H9 (cell line): ENCODE data around the gene LDB2. TPM values are rescaled to one million over a fixed set of nuclear protein-coding genes. Genes with fewer than 3 reads are reported as not detected.
A peak's percentile ranks its signal among the peaks of the same experiment; 100 is the strongest.

Source experiments
- DNase-seq: peaks from one replicate; pipeline ENCODE4 v3.0.0-alpha.2; 2017
- H2AFZ ChIP-seq: one replicate; pipeline ENCODE4 v1.6.1; 2013; ENCODE audit warnings: mild to moderate bottlenecking, low read length, control low read depth, moderate library complexity
- H2AK5ac ChIP-seq: 2 replicates; pipeline ENCODE4 v1.6.1; 2013; ENCODE audit warnings: low read length, control low read depth, mixed read lengths; ENCODE audit not compliant: insufficient read length
- H2BK120ac ChIP-seq: one replicate; pipeline ENCODE4 v1.6.1; 2013; ENCODE audit warnings: low read depth, mild to moderate bottlenecking, low read length, control low read depth, inconsistent platforms; ENCODE audit not compliant: poor library complexity, severe bottlenecking
- H2BK12ac ChIP-seq: 2 replicates; pipeline ENCODE4 v1.6.1; 2013; ENCODE audit warnings: low read length, control low read depth, mixed read lengths, low read depth; ENCODE audit not compliant: insufficient read length
- H2BK15ac ChIP-seq: 2 replicates; pipeline ENCODE4 v1.6.1; 2013; ENCODE audit warnings: low read depth, low read length, control low read depth
- H2BK20ac ChIP-seq: one replicate; pipeline ENCODE4 v1.6.1; 2013; ENCODE audit warnings: low read depth, mild to moderate bottlenecking, low read length, control low read depth, inconsistent platforms; ENCODE audit not compliant: poor library complexity, severe bottlenecking
- H2BK5ac ChIP-seq: 2 replicates; pipeline ENCODE4 v1.6.1; 2013; ENCODE audit warnings: low read length, control low read depth, mixed read lengths; ENCODE audit not compliant: insufficient read length
- H3K14ac ChIP-seq: 2 replicates; pipeline ENCODE4 v1.6.1; 2013; ENCODE audit warnings: low read length, control low read depth; ENCODE audit not compliant: insufficient read depth
- H3K18ac ChIP-seq: 2 replicates; pipeline ENCODE4 v1.6.1; 2013; ENCODE audit warnings: low read depth, mild to moderate bottlenecking, mixed read lengths, low read length, control low read depth; ENCODE audit not compliant: insufficient read length
- H3K23ac ChIP-seq: 2 replicates; pipeline ENCODE4 v1.6.1; 2013; ENCODE audit warnings: low read length, control low read depth, mixed read lengths, low read depth; ENCODE audit not compliant: insufficient read length
- H3K23me2 ChIP-seq: 2 replicates; pipeline ENCODE4 v1.6.1; 2013; ENCODE audit warnings: low read depth, mild to moderate bottlenecking, mixed read lengths, low read length, control low read depth; ENCODE audit not compliant: insufficient read length, poor library complexity, severe bottlenecking
- H3K27ac ChIP-seq: 2 replicates; pipeline ENCODE4 v1.5.1; 2013; ENCODE audit warnings: low read length, control low read depth, mixed read lengths, low read depth; ENCODE audit not compliant: insufficient read length
- H3K27me3 ChIP-seq: 2 replicates; pipeline ENCODE4 v1.6.1; 2013; ENCODE audit warnings: low read length, control low read depth, inconsistent platforms; ENCODE audit not compliant: insufficient read depth
- H3K4ac ChIP-seq: 2 replicates; pipeline ENCODE4 v1.6.1; 2013; ENCODE audit warnings: low read depth, mild to moderate bottlenecking, control low read depth, inconsistent platforms, low read length, moderate library complexity
- H3K4me1 ChIP-seq: 2 replicates; pipeline ENCODE4 v1.6.1; 2013; ENCODE audit warnings: low read length, control low read depth, inconsistent platforms; ENCODE audit not compliant: insufficient read depth
- H3K4me2 ChIP-seq: 2 replicates; pipeline ENCODE4 v1.6.1; 2013; ENCODE audit warnings: low read length, control low read depth, mixed read lengths; ENCODE audit not compliant: insufficient read length, insufficient read depth
- H3K56ac ChIP-seq: 2 replicates; pipeline ENCODE4 v1.6.1; 2013; ENCODE audit warnings: low read depth, mild to moderate bottlenecking, mixed read lengths, low read length, control low read depth; ENCODE audit not compliant: insufficient read length
- H3K79me1 ChIP-seq: 2 replicates; pipeline ENCODE4 v1.6.1; 2013; ENCODE audit warnings: low read depth, mild to moderate bottlenecking, moderate library complexity, low read length, control low read depth, inconsistent platforms; ENCODE audit not compliant: insufficient read depth, poor library complexity, severe bottlenecking
- H3K79me2 ChIP-seq: 2 replicates; pipeline ENCODE4 v1.6.1; 2013; ENCODE audit warnings: low read length, control low read depth, inconsistent platforms; ENCODE audit not compliant: insufficient read depth
- H3K9ac ChIP-seq: 2 replicates; pipeline ENCODE4 v1.6.1; 2013; ENCODE audit warnings: low read length, control low read depth, mixed read lengths; ENCODE audit not compliant: insufficient read length; ENCODE audit errors: extremely low read depth
- H3K9me3 ChIP-seq: one replicate; pipeline ENCODE4 v1.6.1; 2013; ENCODE audit warnings: low read depth, low read length, inconsistent platforms; ENCODE audit not compliant: control insufficient read depth
- H3T11ph ChIP-seq: one replicate; pipeline ENCODE4 v1.6.1; 2013; ENCODE audit warnings: mild to moderate bottlenecking, low read length, control low read depth, inconsistent platforms
- H4K20me1 ChIP-seq: one replicate; pipeline ENCODE4 v1.6.1; 2013; ENCODE audit not compliant: control insufficient read depth, insufficient read length, insufficient read depth
- H4K5ac ChIP-seq: 2 replicates; pipeline ENCODE4 v1.6.1; 2013; ENCODE audit warnings: low read depth, mild to moderate bottlenecking, mixed read lengths, low read length, control low read depth; ENCODE audit not compliant: insufficient read length
- H4K8ac ChIP-seq: replicated peaks from 2 replicates; pipeline ENCODE4 v1.6.1; 2013; ENCODE audit warnings: low read length, control low read depth, mixed read lengths, low read depth; ENCODE audit not compliant: insufficient read length
- H4K91ac ChIP-seq: 2 replicates; pipeline ENCODE4 v1.6.1; 2013; ENCODE audit warnings: low read depth, mild to moderate bottlenecking, moderate library complexity, mixed read lengths, low read length, control low read depth; ENCODE audit not compliant: insufficient read length
- H3K27ac Mint-ChIP-seq, 3 experiments: 2 replicates in 2 of 3; 3 replicates in 1 of 3; pipeline ENCODE4 v1.8.0; 2020 to 2021; ENCODE audit warnings: mixed read lengths in 3 of 3, mild to moderate bottlenecking in 1 of 3, moderate library complexity in 1 of 3
- H3K27me3 Mint-ChIP-seq: 2 replicates; pipeline ENCODE4 v1.8.0; 2021; ENCODE audit warnings: low read depth, mild to moderate bottlenecking, moderate library complexity, mixed read lengths
- H3K36me3 Mint-ChIP-seq, 3 experiments: 2 replicates in 2 of 3; 3 replicates in 1 of 3; pipeline ENCODE4 v1.8.0; 2020 to 2021; ENCODE audit warnings: low read depth in 3 of 3, mixed read lengths in 3 of 3; ENCODE audit not compliant: insufficient read depth in 1 of 3
- H3K4me1 Mint-ChIP-seq, 2 experiments: 2 replicates each; pipeline ENCODE4 v1.8.0; 2020; ENCODE audit warnings: mixed read lengths in 2 of 2
- H3K4me3 Mint-ChIP-seq, 2 experiments: 2 replicates in 1 of 2; 3 replicates in 1 of 2; pipeline ENCODE4 v1.8.0; 2020 to 2021; ENCODE audit warnings: mild to moderate bottlenecking in 2 of 2, mixed read lengths in 2 of 2, moderate library complexity in 1 of 2
- H3K9me3 Mint-ChIP-seq, 2 experiments: 2 replicates in 1 of 2; 3 replicates in 1 of 2; pipeline ENCODE4 v1.8.0; 2020; ENCODE audit warnings: mild to moderate bottlenecking in 2 of 2, mixed read lengths in 2 of 2, moderate library complexity in 1 of 2
- CTCF ChIP-seq: fragments of 200-600 bp; sonication (generic); conservative IDR thresholded peaks from 3 replicates; pipeline ENCODE4 v1.8.0; 2021; ENCODE audit warnings: antibody characterized with exemption, mild to moderate bottlenecking
- WGBS: extraction: QIAGEN DNeasy Blood & Tissue Kit; methylation state at CpG from one replicate; pipeline ENCODE4 v1.1.7; 2013; ENCODE audit warnings: missing lambda C conversion rate, low lambda C conversion rate, mixed read lengths; ENCODE audit not compliant: insufficient read length; ENCODE audit errors: extremely low coverage; 5-methylcytosine and 5-hydroxymethylcytosine counted together
- total RNA-seq: library from RNA; stranded (reverse); gene quantifications from 2 replicates; pipeline ENCODE4 v1.2.1, GENCODE V29; 2021

The LDB2 gene
- total RNA-seq, 1 experiment from 2014 or later = 22.5 TPM

- H4K8ac ChIP-seq = no peak overlapping the region
- no peak for TF ChIP-seq CTCF
- no peak overlapping the region for H2AFZ ChIP-seq
- no peak overlapping the region for H3K4me3 Mint-ChIP-seq
- peaks cover 4% of the 10 kb centered on the region for H3K79me1 ChIP-seq
- H3K9me3 ChIP-seq = no peaks in the 10 kb centered on the region
- no peak overlapping the region for H2AK5ac ChIP-seq
- H3K27me3 Mint-ChIP-seq = no peaks in the 10 kb centered on the region
- no peak overlapping the region for H3K14ac ChIP-seq
- peaks cover 8% of the 10 kb centered on the region in 2 experiments for H3K9me3 Mint-ChIP-seq
- no peak overlapping the region for H2BK5ac ChIP-seq
- no peak overlapping the region for H4K5ac ChIP-seq
- H2BK12ac ChIP-seq = no peak overlapping the region
- peaks cover 54 to 66% of the 10 kb centered on the region in 2 experiments for H3K4me1 Mint-ChIP-seq
- H3K23me2 ChIP-seq = no peaks in the 10 kb centered on the region
- peak overlapping the region; percentile 72 to 97 (median 96); a peak in 6 of 7 replicates for H3K27ac Mint-ChIP-seq
- H3K79me2 ChIP-seq = no peaks in the 10 kb centered on the region; the same call in 1 of the 2 replicates
- H2BK20ac ChIP-seq = no peak overlapping the region
- no peaks in the 10 kb centered on the region for H3K27me3 ChIP-seq
- no peaks in the 10 kb centered on the region for H4K20me1 ChIP-seq
- no peak overlapping the region for H3K4ac ChIP-seq
- H3K4me2 ChIP-seq = no peak overlapping the region
- H3K9ac ChIP-seq = no peak overlapping the region
- H4K91ac ChIP-seq = no peak overlapping the region
- no peak overlapping the region for H3K23ac ChIP-seq
- H3K27ac ChIP-seq = no peak overlapping the region
- DNase-seq = no peak
- H3T11ph ChIP-seq = no peak overlapping the region
- no peak overlapping the region for H3K18ac ChIP-seq
- WGBS = no CpG with 5 or more reads among the region's 2 CpGs
- H2BK15ac ChIP-seq = no peak overlapping the region
- no peak overlapping the region for H2BK120ac ChIP-seq
- H3K4me1 ChIP-seq = peaks cover 14% of the 10 kb centered on the region
- H3K36me3 Mint-ChIP-seq = peaks cover 10 to 23% (median 14%) of the 10 kb centered on the region in 3 experiments
- H3K56ac ChIP-seq = no peak overlapping the region
Measured at GRCh38 chr4:16846540-16847117, 51.8 kb downstream of the LDB2 start.
